Mesenchymal stem cell (in vitro differentiated cells and primary cell): ENCODE results near the gene RTBDN.
"Not testable (repeated sequence)": the region's sequence is repeated elsewhere in the genome, so short reads cannot be mapped to it uniquely, and the experiment has no call there.

Experiments
- DNase-seq: peaks from one replicate; pipeline ENCODE4 v3.0.0-alpha.2; 2013
- H2AFZ ChIP-seq: one replicate; pipeline ENCODE4 v1.6.1; 2013; ENCODE audit warnings: low read depth, mild to moderate bottlenecking, control low read depth, inconsistent platforms, low read length, moderate library complexity
- H2AK5ac ChIP-seq: 2 replicates; pipeline ENCODE4 v1.6.1; 2013; ENCODE audit warnings: low read length, moderate library complexity, mild to moderate bottlenecking, inconsistent platforms; ENCODE audit not compliant: severe bottlenecking
- H2BK120ac ChIP-seq: one replicate; pipeline ENCODE4 v1.6.1; 2013; ENCODE audit warnings: low read depth, mild to moderate bottlenecking, inconsistent platforms, low read length, moderate library complexity
- H2BK12ac ChIP-seq, 2 experiments: one replicate each; pipeline ENCODE4 v1.6.1; 2013; ENCODE audit warnings: inconsistent platforms in 2 of 2, low read length in 2 of 2, mild to moderate bottlenecking in 2 of 2, moderate library complexity in 2 of 2, control low read depth in 1 of 2
- H2BK15ac ChIP-seq: one replicate; pipeline ENCODE4 v1.6.1; 2013; ENCODE audit warnings: mild to moderate bottlenecking, low read depth, inconsistent platforms; ENCODE audit not compliant: poor library complexity, severe bottlenecking
- H2BK5ac ChIP-seq: 2 replicates; pipeline ENCODE4 v1.6.1; 2013; ENCODE audit warnings: low read depth, mild to moderate bottlenecking, low read length, control low read depth, inconsistent platforms; ENCODE audit not compliant: poor library complexity, severe bottlenecking
- H3K14ac ChIP-seq, 2 experiments: one replicate each; pipeline ENCODE4 v1.6.1; 2013; ENCODE audit warnings: inconsistent platforms in 2 of 2, low read length in 2 of 2, control low read depth in 1 of 2, mild to moderate bottlenecking in 1 of 2, moderate library complexity in 1 of 2
- H3K18ac ChIP-seq, 2 experiments: one replicate each; pipeline ENCODE4 v1.6.1; 2013; ENCODE audit warnings: inconsistent platforms in 2 of 2, low read length in 2 of 2, control low read depth in 1 of 2, low read depth in 1 of 2, mild to moderate bottlenecking in 1 of 2
- H3K23ac ChIP-seq, 2 experiments: one replicate each; pipeline ENCODE4 v1.6.1; 2013; ENCODE audit warnings: inconsistent platforms in 2 of 2, low read length in 2 of 2, mild to moderate bottlenecking in 2 of 2, moderate library complexity in 2 of 2, control low read depth in 1 of 2
- H3K27ac ChIP-seq: 2 replicates; pipeline ENCODE4 v1.5.1; 2013; ENCODE audit warnings: mild to moderate bottlenecking, moderate library complexity, low read length, control low read depth, inconsistent platforms; ENCODE audit not compliant: poor library complexity, severe bottlenecking
- H3K27me3 ChIP-seq, 2 experiments: 2 replicates each; pipeline versions ENCODE4 v1.6.1 to v1.7.0; 2013; ENCODE audit warnings: low read length in 2 of 2, mild to moderate bottlenecking in 2 of 2, moderate library complexity in 2 of 2, control low read depth in 1 of 2, inconsistent platforms in 1 of 2; ENCODE audit not compliant: control insufficient read depth in 1 of 2, insufficient read depth in 1 of 2
- H3K36me3 ChIP-seq, 2 experiments: 2 replicates each; pipeline versions ENCODE4 v1.6.1 to v1.7.0; 2013; ENCODE audit warnings: low read length in 2 of 2, control low read depth in 1 of 2, inconsistent platforms in 1 of 2, low read depth in 1 of 2, mild to moderate bottlenecking in 1 of 2; ENCODE audit not compliant: insufficient read depth in 2 of 2, control insufficient read depth in 1 of 2
- H3K4ac ChIP-seq, 2 experiments: one replicate each; pipeline ENCODE4 v1.6.1; 2013; ENCODE audit warnings: inconsistent platforms in 2 of 2, low read length in 2 of 2, mild to moderate bottlenecking in 2 of 2, moderate library complexity in 2 of 2, control low read depth in 1 of 2, low read depth in 1 of 2
- H3K4me1 ChIP-seq: 2 replicates; pipeline ENCODE4 v1.6.1; 2013; ENCODE audit warnings: low read depth, low read length, control low read depth; ENCODE audit not compliant: control insufficient read depth, insufficient read depth
- H3K4me2 ChIP-seq: 2 replicates; pipeline ENCODE4 v1.6.1; 2013; ENCODE audit warnings: low read length, mild to moderate bottlenecking, inconsistent platforms; ENCODE audit not compliant: poor library complexity, severe bottlenecking
- H3K4me3 ChIP-seq, 2 experiments: 2 replicates each; pipeline versions ENCODE4 v1.5.1 to v1.7.0; 2013; ENCODE audit warnings: low read length in 2 of 2, mild to moderate bottlenecking in 2 of 2, control low read depth in 1 of 2, low read depth in 1 of 2; ENCODE audit not compliant: insufficient read depth in 1 of 2
- H3K79me1 ChIP-seq: replicated peaks from 2 replicates; pipeline ENCODE4 v1.6.1; 2013; ENCODE audit warnings: mild to moderate bottlenecking, control low read depth, low read length, inconsistent platforms; ENCODE audit not compliant: poor library complexity, severe bottlenecking
- H3K9ac ChIP-seq: 2 replicates; pipeline ENCODE4 v1.7.0; 2013; ENCODE audit warnings: mild to moderate bottlenecking, low read length, moderate library complexity
- H3K9me3 ChIP-seq: 2 replicates; pipeline ENCODE4 v1.7.0; 2013; ENCODE audit warnings: mild to moderate bottlenecking, low read length; ENCODE audit not compliant: control insufficient read depth
- H4K8ac ChIP-seq: one replicate; pipeline ENCODE4 v1.6.1; 2013; ENCODE audit warnings: inconsistent platforms, mild to moderate bottlenecking, low read length, moderate library complexity
- H4K91ac ChIP-seq: one replicate; pipeline ENCODE4 v1.6.1; 2013; ENCODE audit warnings: mild to moderate bottlenecking, low read length, inconsistent platforms
- WGBS: methylation state at CpG from one replicate; pipeline ENCODE4 v1.1.7; 2013; ENCODE audit warnings: mixed read lengths; 5-methylcytosine and 5-hydroxymethylcytosine counted together

RTBDN gene

GRCh38 chr19:12817810-12818209, 16.6 kb downstream of the RTBDN start:
- not testable (repeated sequence) for H3K27ac ChIP-seq, H3K9me3 ChIP-seq, H3K4me1 ChIP-seq, H3K18ac ChIP-seq, H3K4me3 ChIP-seq, H3K23ac ChIP-seq, H4K8ac ChIP-seq, H2AK5ac ChIP-seq, H3K36me3 ChIP-seq, H2BK5ac ChIP-seq, H3K14ac ChIP-seq, H3K27me3 ChIP-seq, H2BK15ac ChIP-seq, H2AFZ ChIP-seq, H2BK12ac ChIP-seq, DNase-seq, H3K79me1 ChIP-seq, H3K4ac ChIP-seq, H3K9ac ChIP-seq, H2BK120ac ChIP-seq, H3K4me2 ChIP-seq, H4K91ac ChIP-seq
- WGBS, result 98% methylated on average over 10 of the region's 11 CpGs

DNA sequence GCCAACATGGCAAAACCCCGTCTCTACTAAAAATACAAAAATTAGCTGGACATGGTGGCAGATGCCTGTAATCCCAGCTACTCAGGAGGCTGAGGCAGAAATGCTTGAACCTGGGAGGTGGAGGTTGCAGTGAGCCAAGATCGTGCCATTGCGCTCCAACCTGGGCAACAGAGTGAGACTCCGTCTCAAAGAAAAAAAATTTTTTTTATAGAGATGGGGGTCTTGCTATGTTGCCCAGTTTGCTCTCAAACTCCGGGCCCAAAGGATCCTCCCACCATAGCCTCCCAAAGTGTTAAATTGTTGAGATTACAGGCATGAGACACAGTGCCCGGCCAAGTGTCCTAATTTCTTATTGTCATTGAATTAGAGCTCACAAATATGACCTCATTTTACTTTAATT, 17.2 kb downstream of the RTBDN start:
- H3K9ac ChIP-seq, H4K91ac ChIP-seq, H3K18ac ChIP-seq, H4K8ac ChIP-seq, H2AFZ ChIP-seq, H3K4me2 ChIP-seq, H2AK5ac ChIP-seq, H2BK12ac ChIP-seq, H3K9me3 ChIP-seq, H2BK15ac ChIP-seq, H3K4me3 ChIP-seq, H2BK5ac ChIP-seq, H3K14ac ChIP-seq, H3K4me1 ChIP-seq, DNase-seq, H3K23ac ChIP-seq, H3K79me1 ChIP-seq, H3K27me3 ChIP-seq, H2BK120ac ChIP-seq, H3K27ac ChIP-seq, H3K4ac ChIP-seq, H3K36me3 ChIP-seq: not testable (repeated sequence)
- 93% methylated on average over 3 of the region's 6 CpGs for WGBS

DNA sequence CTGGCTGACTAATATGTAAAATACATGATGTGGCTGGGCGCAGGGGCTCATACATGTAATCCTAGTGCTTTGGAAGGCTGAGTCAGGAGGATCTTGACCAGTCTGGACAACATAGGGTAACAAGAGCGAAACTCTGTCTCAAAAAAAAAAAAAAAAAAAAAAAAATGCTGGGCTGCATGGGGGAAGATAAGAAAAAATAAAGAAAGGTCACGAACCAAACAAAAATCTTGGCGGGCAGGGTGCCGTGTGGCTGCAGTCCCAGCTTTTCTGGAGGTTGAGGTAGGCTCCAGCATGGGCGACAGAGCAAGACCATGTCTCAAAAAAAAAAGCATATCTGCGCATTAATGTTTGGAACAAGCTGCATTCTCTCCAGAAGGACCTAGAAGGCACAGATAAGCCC, 19.3 kb downstream of the RTBDN start:
- Histone ChIP-seq H4K8ac (no peak overlapping the region), H3K36me3 (peaks cover 6 to 9% of the 10 kb centered on the region in 2 experiments), H2AK5ac (no peak overlapping the region), H2BK5ac (no peak overlapping the region), H2BK15ac (no peak overlapping the region), H3K27ac (no peak overlapping the region), H2BK12ac (no peak overlapping the region), H4K91ac (no peak overlapping the region), H3K9ac (no peak overlapping the region), H3K4me2 (no peak overlapping the region), H3K23ac (no peak overlapping the region), H2BK120ac (no peak overlapping the region), H3K79me1 (no peaks in the 10 kb centered on the region), H3K27me3 (no peaks in the 10 kb centered on the region), H3K4me3 (no peak overlapping the region), H2AFZ (no peak overlapping the region), H3K4ac (no peak overlapping the region), H3K9me3 (no peaks in the 10 kb centered on the region), H3K18ac (no peak overlapping the region), H3K4me1 (no peaks in the 10 kb centered on the region), H3K14ac (no peak overlapping the region)
- DNase-seq, result no peak
- 97% methylated on average over 7 of the region's 7 CpGs for WGBS

GRCh38 chr19:12806242-12807081, 27.9 kb downstream of the RTBDN start, which contains the start of gene RNASEH2A:
Gene RNASEH2A, plus strand, starts transcription at chr19:12806584. Its CDS starts 90 bp downstream, at chr19:12806674.
- 6% methylated on average over 55 of the region's 66 CpGs for WGBS
- DNase-seq, result peak; percentile 91
- Histone ChIP-seq H3K18ac (peak within 1 kb of the TSS; percentile 61), H3K4ac (peak within 1 kb of the TSS; percentile 18 to 19), H3K9ac (peak within 1 kb of the TSS; percentile 79), H3K9me3 (no peaks in the 10 kb centered on the region), H3K79me1 (peaks cover 8% of the 10 kb centered on the region), H4K8ac (peak within 1 kb of the TSS; percentile 99), H3K36me3 (peaks cover 0 to 10% of the 10 kb centered on the region in 2 experiments), H3K4me3 (peak within 1 kb of the TSS; percentile 75 to 82), H2AFZ (peak within 1 kb of the TSS; percentile 74), H3K27me3 (no peaks in the 10 kb centered on the region), H2AK5ac (peak within 1 kb of the TSS; percentile 13), H2BK15ac (no peak within 1 kb of the TSS), H2BK120ac (peak within 1 kb of the TSS; percentile 81), H3K14ac (peak within 1 kb of the TSS in 1 of 2 experiments; percentile 57), H3K27ac (no peak within 1 kb of the TSS), H2BK5ac (no peak within 1 kb of the TSS), H4K91ac (peak within 1 kb of the TSS; percentile 87), H3K4me1 (peaks cover 20% of the 10 kb centered on the region), H3K23ac (peak within 1 kb of the TSS in 1 of 2 experiments; percentile 29), H2BK12ac (no peak within 1 kb of the TSS), H3K4me2 (peak within 1 kb of the TSS; percentile 85)
